ENCODE results near the gene LHFPL6. TPM values are rescaled to one million over a fixed set of nuclear protein-coding genes. Genes with fewer than 3 reads are reported as not detected.

The LHFPL6 gene
- total RNA-seq, 1 donor, result 45.2 TPM

DNA sequence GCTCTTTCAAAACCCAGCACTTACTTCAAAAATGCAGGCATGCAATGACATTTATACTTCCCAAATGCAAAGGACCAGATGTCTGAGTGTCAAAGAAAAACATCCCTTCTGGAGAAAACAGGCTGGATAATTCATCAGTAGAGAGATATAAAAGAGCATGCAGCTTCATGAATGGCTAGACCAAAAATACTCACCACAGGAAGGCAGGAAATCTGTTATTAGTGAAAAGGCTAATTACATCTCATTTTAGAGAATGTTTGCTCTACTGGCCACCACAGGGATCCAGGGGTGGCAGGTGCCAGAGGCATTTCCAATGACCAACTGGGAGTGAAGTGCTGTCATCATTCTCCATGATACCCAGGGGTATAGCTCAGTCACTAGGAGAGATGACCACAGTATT lies 106.5 kb downstream of the LHFPL6 start:
- DNase-seq (ENCODE audit: low read depth), result no peak
- H3K4me3 ChIP-seq (ENCODE audit: low read depth, low read length), result no peak overlapping the region
- TF ChIP-seq, protein P1, sequence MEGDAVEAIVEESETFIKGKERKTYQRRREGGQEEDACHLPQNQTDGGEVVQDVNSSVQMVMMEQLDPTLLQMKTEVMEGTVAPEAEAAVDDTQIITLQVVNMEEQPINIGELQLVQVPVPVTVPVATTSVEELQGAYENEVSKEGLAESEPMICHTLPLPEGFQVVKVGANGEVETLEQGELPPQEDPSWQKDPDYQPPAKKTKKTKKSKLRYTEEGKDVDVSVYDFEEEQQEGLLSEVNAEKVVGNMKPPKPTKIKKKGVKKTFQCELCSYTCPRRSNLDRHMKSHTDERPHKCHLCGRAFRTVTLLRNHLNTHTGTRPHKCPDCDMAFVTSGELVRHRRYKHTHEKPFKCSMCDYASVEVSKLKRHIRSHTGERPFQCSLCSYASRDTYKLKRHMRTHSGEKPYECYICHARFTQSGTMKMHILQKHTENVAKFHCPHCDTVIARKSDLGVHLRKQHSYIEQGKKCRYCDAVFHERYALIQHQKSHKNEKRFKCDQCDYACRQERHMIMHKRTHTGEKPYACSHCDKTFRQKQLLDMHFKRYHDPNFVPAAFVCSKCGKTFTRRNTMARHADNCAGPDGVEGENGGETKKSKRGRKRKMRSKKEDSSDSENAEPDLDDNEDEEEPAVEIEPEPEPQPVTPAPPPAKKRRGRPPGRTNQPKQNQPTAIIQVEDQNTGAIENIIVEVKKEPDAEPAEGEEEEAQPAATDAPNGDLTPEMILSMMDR (IDR thresholded peaks at IDR 0.05; ENCODE audit: insufficient read depth, low read length), result no peak

DNA sequence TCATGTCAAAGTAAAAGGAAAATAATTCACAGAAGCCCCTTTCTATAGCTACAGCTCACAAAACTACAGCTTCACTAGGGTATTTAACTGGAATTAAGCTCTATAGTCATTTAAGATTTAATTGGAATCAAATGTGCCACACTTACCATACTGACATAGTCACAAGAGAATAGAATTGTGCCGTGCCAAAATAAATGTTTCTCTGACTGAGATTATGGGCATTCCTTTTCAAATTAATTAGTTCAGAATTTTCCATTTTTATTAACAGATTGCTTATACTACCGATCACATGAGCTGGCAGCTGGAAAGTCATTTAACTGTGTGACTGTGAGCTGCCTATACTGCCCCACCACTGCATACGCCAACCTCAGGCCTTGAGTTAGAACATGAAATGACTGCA lies 108.4 kb downstream of the LHFPL6 start:
- TF ChIP-seq, protein P1 (IDR thresholded peaks at IDR 0.05; ENCODE audit: insufficient read depth, low read length), result no peak
- no peak overlapping the region for H3K4me3 ChIP-seq (ENCODE audit: low read depth, low read length)
- DNase-seq (ENCODE audit: low read depth), result no peak

- TF ChIP-seq, protein P1 (IDR thresholded peaks at IDR 0.05; ENCODE audit: insufficient read depth, low read length), result no peak
- no peak overlapping the region for H3K4me3 ChIP-seq (ENCODE audit: low read depth, low read length)
- DNase-seq (ENCODE audit: low read depth), result no peak
Observed at GRCh38 chr13:39494006-39494405, 109.0 kb downstream of the LHFPL6 start.

DNA sequence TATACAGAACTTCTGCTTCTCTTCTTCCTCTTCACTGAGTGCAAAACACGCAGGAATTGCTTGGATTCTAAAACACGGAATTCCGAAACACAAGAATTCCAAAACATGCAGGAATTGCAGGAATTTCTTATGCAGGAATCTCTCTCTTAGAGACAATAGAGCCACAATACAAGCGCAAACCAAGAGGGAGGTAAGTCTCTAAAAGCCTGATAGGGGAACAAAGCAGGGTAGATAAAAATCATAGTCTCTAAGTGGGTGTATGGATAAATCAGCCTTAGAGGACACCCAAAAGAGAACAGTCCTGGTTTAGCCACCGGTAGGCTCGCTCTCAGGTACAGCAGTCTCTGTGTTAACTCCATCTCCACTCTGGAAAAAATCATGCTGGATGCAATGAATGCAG lies 112.9 kb downstream of the LHFPL6 start:
- DNase-seq (ENCODE audit: low read depth), result no peak
- TF ChIP-seq, protein P1 (IDR thresholded peaks at IDR 0.05; ENCODE audit: insufficient read depth, low read length), result no peak
- no peak overlapping the region for H3K4me3 ChIP-seq (ENCODE audit: low read depth, low read length)

GRCh38 chr13:39486758-39487157 lies 116.2 kb downstream of the LHFPL6 start:
- TF ChIP-seq, protein P1 (IDR thresholded peaks at IDR 0.05; ENCODE audit: insufficient read depth, low read length), result no peak
- H3K4me3 ChIP-seq (ENCODE audit: low read depth, low read length), result no peak overlapping the region
- DNase-seq (ENCODE audit: low read depth), result no peak

DNA sequence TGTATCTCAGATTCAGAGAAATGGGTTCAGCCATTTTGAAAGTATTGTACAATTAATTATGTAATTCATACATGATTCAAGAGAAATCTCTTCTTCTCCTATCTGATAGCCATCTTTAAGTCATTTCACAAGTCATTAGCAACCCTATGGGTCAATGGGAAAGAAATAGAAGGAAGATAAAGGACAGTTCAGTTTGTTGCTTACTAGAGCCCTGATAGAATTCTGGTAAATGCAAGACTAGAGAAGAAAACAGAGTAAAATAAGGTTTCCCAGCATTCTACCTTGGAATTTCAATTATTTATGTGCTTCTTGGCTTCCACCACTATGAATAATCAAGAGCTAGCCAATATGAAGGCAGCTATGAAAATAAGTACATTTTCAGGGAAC lies 117.7 kb downstream of the LHFPL6 start:
- DNase-seq (ENCODE audit: low read depth), result peak; percentile 49
- no peak overlapping the region for H3K4me3 ChIP-seq (ENCODE audit: low read depth, low read length)

More for the DNA sequence above, 117.7 kb downstream of the LHFPL6 start:
- TF ChIP-seq, protein P1 (IDR thresholded peaks at IDR 0.05; ENCODE audit: insufficient read depth, low read length), result no peak
